LNCaP clone FGC (cell line): ENCODE data around the gene PCLAF.

Experiments used
- DNase-seq: peaks from one replicate; pipeline ENCODE4 v3.0.0-alpha.2; 2011; ENCODE audit warnings: low read depth
- H3K4me3 ChIP-seq: 2 replicates; pipeline ENCODE4 v1.5.1; 2011; ENCODE audit warnings: mild to moderate bottlenecking, low read depth, low read length, control low read depth
- CTCF ChIP-seq: IDR thresholded peaks from 2 replicates; pipeline ENCODE4 v1.5.1; 2012; ENCODE audit warnings: mild to moderate bottlenecking; ENCODE audit not compliant: control insufficient read depth, insufficient read depth; ENCODE audit errors: extremely low read depth

PCLAF gene

GRCh38 chr15:64324165-64324877 lies 56.9 kb downstream of the PCLAF start:
- no peak for DNase-seq
- TF ChIP-seq CTCF = no peak
- H3K4me3 ChIP-seq = no peak overlapping the region

- DNase-seq = no peak
These were observed 66.0 kb downstream of the PCLAF start for GRCh38 chr15:64315216-64315615.

DNA sequence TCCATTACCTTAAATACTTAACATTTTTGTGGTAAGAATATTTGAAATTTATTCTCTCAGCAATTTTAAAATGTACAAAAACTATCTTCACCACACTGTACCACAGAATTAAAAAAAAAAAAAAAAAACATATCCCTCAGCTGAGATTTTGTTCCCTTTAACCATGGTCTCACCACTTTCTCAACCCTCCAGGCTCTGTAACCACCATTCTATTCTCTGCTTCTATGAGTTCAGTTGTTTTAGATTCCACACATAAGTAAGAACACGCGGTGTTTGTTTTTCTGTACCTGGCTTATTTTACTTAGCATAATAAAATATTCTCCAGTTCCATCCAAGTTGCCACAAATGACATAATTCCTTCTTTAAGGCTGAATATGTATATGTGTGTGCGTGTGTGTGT lies 66.8 kb downstream of the PCLAF start:
- TF ChIP-seq CTCF = no peak
- DNase-seq = no peak
- no peak overlapping the region for H3K4me3 ChIP-seq

More at GRCh38 chr15:64315216-64315615, 66.0 kb downstream of the PCLAF start:
- TF ChIP-seq CTCF = no peak
- no peak overlapping the region for H3K4me3 ChIP-seq
